Ishikawa (cell line): Measurements from ENCODE around the gene TRIM14.

Source experiments
- CEBPB ChIP-seq: IDR thresholded peaks from 2 replicates; pipeline ENCODE4 v1.6.1; 2012
- CREB1 ChIP-seq: IDR thresholded peaks from 2 replicates; pipeline ENCODE4 v1.6.1; 2012; ENCODE audit warnings: low read depth
- EGR1 ChIP-seq: IDR thresholded peaks from 2 replicates; pipeline ENCODE4 v1.6.1; 2012
- EP300 ChIP-seq: IDR thresholded peaks from 2 replicates; pipeline ENCODE4 v1.6.1; 2012; ENCODE audit warnings: borderline replicate concordance
- FOXM1 ChIP-seq: IDR thresholded peaks from 2 replicates; pipeline ENCODE4 v1.6.1; 2012; ENCODE audit warnings: low read depth, borderline replicate concordance
- NFIC ChIP-seq: IDR thresholded peaks from 2 replicates; pipeline ENCODE4 v1.6.1; 2012
- RAD21 ChIP-seq: IDR thresholded peaks from 2 replicates; pipeline ENCODE4 v1.6.1; 2012; ENCODE audit warnings: low read depth
- TAF1 ChIP-seq: IDR thresholded peaks from 2 replicates; pipeline ENCODE4 v1.6.1; 2012; ENCODE audit warnings: low read depth, mild to moderate bottlenecking
- TCF12 ChIP-seq: IDR thresholded peaks from 2 replicates; pipeline ENCODE4 v1.6.1; 2012; ENCODE audit warnings: low read depth
- TEAD4 ChIP-seq: IDR thresholded peaks from 2 replicates; pipeline ENCODE4 v1.6.1; 2012
- YY1 ChIP-seq: IDR thresholded peaks from 2 replicates; pipeline ENCODE4 v1.6.1; 2012; ENCODE audit warnings: low read depth
- ZBTB7A ChIP-seq: IDR thresholded peaks from 2 replicates; pipeline ENCODE4 v1.6.1; 2012; ENCODE audit warnings: low read depth
- TF ChIP-seq, protein P1 (sequence below): IDR thresholded peaks from 2 replicates; pipeline ENCODE4 v1.6.1; 2012; ENCODE audit warnings: low read depth, mild to moderate bottlenecking
- TF ChIP-seq, protein P2 (sequence below): IDR thresholded peaks from 2 replicates; pipeline ENCODE4 v1.6.1; 2012
- TF ChIP-seq, protein P3 (sequence below): IDR thresholded peaks from 2 replicates; pipeline ENCODE4 v1.6.1; 2012

TRIM14 gene, protein sequence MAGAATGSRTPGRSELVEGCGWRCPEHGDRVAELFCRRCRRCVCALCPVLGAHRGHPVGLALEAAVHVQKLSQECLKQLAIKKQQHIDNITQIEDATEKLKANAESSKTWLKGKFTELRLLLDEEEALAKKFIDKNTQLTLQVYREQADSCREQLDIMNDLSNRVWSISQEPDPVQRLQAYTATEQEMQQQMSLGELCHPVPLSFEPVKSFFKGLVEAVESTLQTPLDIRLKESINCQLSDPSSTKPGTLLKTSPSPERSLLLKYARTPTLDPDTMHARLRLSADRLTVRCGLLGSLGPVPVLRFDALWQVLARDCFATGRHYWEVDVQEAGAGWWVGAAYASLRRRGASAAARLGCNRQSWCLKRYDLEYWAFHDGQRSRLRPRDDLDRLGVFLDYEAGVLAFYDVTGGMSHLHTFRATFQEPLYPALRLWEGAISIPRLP

DNA sequence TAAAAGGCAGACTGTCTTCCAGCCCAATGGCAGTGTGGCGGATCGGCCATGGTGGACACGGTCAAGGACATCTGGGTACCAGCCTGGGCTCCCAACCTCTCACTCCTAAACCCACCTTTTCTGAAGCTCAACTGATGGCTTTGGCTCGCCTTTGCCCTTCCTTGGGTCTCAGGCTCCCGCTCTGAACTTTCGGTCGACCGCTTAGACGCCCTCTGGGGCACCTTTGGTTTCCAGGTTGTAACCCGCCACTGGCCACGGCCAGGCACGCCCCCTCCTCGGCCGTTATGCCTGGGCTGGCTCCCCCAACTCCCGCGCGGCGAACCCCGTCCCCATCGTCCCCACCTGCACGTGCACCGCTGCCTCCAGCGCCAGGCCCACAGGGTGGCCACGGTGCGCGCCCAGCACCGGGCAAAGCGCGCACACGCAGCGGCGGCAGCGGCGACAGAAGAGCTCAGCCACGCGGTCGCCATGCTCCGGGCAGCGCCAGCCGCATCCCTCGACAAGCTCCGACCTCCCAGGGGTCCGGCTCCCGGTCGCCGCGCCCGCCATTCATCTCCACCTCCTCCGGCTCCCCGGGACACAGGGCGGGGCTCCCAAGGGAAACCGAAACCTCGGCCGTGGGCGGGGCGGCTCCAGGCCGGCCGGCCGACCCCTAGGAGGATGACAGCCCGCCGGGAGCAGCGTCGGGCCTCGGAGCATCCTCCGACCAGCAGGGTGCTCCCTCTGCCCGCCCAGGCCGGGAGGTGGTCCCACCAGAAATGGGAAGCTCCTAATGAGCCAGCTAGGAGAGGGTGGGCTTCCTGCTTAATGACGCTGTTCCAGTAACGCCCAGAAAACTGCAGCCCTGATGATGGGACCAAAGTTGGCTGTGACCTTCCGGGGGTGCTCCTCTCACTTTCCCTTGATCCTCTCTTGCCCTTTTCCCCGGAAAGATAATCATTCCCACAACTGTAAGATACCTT is at the start of gene TRIM14:
TSS of gene TRIM14 (minus strand) at position 583 of the 962 bp plus-strand sequence. CDS start at position 549, 34 bp downstream.
- TF ChIP-seq FOXM1 (no peak), TAF1 (peak; percentile 45; the same call in 1 of the 2 replicates), TEAD4 (no peak), NFIC (peak; percentile 18; the same call in 1 of the 2 replicates), YY1 (0 out of 2 replicates have a peak, but pooled peaks have one; percentile 54), RAD21 (peak; percentile 26; the same call in 1 of the 2 replicates), EGR1 (peak; percentile 25), ZBTB7A (0 out of 2 replicates have a peak, but pooled peaks have one; percentile 61)
- TF ChIP-seq, protein P1, sequence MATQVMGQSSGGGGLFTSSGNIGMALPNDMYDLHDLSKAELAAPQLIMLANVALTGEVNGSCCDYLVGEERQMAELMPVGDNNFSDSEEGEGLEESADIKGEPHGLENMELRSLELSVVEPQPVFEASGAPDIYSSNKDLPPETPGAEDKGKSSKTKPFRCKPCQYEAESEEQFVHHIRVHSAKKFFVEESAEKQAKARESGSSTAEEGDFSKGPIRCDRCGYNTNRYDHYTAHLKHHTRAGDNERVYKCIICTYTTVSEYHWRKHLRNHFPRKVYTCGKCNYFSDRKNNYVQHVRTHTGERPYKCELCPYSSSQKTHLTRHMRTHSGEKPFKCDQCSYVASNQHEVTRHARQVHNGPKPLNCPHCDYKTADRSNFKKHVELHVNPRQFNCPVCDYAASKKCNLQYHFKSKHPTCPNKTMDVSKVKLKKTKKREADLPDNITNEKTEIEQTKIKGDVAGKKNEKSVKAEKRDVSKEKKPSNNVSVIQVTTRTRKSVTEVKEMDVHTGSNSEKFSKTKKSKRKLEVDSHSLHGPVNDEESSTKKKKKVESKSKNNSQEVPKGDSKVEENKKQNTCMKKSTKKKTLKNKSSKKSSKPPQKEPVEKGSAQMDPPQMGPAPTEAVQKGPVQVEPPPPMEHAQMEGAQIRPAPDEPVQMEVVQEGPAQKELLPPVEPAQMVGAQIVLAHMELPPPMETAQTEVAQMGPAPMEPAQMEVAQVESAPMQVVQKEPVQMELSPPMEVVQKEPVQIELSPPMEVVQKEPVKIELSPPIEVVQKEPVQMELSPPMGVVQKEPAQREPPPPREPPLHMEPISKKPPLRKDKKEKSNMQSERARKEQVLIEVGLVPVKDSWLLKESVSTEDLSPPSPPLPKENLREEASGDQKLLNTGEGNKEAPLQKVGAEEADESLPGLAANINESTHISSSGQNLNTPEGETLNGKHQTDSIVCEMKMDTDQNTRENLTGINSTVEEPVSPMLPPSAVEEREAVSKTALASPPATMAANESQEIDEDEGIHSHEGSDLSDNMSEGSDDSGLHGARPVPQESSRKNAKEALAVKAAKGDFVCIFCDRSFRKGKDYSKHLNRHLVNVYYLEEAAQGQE: no peak
- TF ChIP-seq, protein P2, sequence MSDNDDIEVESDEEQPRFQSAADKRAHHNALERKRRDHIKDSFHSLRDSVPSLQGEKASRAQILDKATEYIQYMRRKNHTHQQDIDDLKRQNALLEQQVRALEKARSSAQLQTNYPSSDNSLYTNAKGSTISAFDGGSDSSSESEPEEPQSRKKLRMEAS: peak; percentile 96
- TF ChIP-seq, protein P3, sequence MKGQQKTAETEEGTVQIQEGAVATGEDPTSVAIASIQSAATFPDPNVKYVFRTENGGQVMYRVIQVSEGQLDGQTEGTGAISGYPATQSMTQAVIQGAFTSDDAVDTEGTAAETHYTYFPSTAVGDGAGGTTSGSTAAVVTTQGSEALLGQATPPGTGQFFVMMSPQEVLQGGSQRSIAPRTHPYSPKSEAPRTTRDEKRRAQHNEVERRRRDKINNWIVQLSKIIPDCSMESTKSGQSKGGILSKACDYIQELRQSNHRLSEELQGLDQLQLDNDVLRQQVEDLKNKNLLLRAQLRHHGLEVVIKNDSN: peak; percentile 29; the same call in 1 of the 2 replicates

DNA sequence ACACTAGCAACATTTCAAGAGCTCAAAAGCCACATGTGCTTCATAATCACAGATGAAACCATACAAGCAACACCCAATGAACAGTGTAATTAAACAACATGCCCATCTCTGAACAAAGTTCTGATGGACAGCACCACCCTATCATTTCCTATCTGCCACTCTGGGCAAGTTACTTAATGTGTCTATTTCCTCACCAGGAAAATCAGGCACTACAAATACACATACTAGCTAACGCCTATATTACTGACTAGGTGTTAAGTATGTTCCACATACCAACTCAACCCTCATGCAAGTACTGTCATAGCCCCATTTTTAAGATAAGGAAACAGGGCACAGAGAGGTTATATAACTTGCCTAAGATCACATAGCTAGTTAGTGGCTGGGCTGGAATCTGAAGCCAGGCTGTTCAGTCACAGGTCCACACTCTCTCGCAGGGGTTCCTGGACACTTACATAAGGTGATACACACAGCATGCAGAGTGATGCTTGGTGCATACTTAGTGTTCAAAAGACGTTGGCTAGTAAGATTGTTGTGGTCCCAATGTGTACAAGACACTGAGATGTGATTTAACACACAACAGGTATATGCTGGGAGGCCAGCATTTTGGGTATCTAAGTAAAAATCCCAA is 49.2 kb upstream of the TRIM14 start:
- TF ChIP-seq FOXM1 (no peak), TCF12 (no peak), CREB1 (no peak), EP300 (no peak), YY1 (no peak)
- TF ChIP-seq, protein P3: no peak

DNA sequence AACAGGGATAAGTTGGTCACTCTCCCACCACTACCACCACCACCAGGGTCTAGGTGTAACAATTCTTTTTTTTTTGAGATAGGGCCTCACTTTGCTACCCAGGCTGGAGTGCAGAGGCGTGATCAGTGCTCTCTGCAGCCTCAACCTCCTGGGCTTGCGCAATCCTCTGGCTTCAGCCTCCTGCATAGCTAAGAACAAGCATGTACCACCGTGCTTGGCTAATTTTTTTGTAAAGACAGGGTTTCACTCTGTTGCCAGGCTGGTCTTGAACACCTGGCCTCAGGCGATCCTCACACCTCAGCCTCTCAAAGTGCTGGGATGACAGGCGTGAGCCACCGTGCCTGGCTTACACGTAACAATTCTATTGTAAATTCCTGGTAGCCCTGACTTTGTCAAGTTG is 45.9 kb upstream of the TRIM14 start:
- TF ChIP-seq, protein P2: no peak
- TF ChIP-seq CREB1: no peak
- TF ChIP-seq, protein P1: no peak
- TF ChIP-seq FOXM1: no peak
- TF ChIP-seq TAF1: no peak
- TF ChIP-seq, protein P3: no peak
- TF ChIP-seq NFIC: no peak
- TF ChIP-seq TEAD4: no peak
- no peak for TF ChIP-seq RAD21
- TF ChIP-seq EP300: no peak
- no peak for TF ChIP-seq ZBTB7A
- no peak for TF ChIP-seq TCF12
- TF ChIP-seq CEBPB: no peak
- TF ChIP-seq YY1: no peak
- no peak for TF ChIP-seq EGR1

DNA sequence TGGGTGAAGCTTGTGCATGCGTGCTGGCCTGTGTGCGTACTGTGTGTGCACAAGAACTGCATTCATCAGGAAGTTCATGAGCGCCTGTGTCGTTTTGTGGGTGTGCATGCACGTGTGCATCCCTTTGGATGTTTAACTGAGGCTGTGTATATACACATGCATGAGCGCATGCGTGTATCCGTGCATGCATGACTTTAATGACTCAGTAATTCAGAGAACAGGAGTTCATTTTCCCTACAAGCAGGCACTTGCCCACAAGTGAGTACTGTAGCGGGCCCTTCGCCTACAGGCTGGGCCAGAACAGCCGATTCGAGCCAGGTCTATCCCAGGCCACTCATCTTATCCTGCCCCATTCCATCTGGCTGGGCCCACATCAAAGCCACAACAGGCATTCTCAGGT is 43.6 kb upstream of the TRIM14 start:
- no peak for TF ChIP-seq ZBTB7A
- no peak for TF ChIP-seq TCF12
- no peak for TF ChIP-seq TEAD4
- TF ChIP-seq EP300: no peak
- TF ChIP-seq, protein P3: no peak
- no peak for TF ChIP-seq TAF1
- no peak for TF ChIP-seq YY1
- TF ChIP-seq CREB1: no peak
- TF ChIP-seq, protein P2: no peak
- TF ChIP-seq CEBPB: no peak
- TF ChIP-seq RAD21: no peak
- TF ChIP-seq, protein P1: no peak
- TF ChIP-seq EGR1: no peak
- no peak for TF ChIP-seq NFIC
- no peak for TF ChIP-seq FOXM1
